ENCODE results near the gene SH3D19.
A peak's percentile ranks its signal among the peaks of the same experiment; 100 is the strongest.

SH3D19 gene, protein sequence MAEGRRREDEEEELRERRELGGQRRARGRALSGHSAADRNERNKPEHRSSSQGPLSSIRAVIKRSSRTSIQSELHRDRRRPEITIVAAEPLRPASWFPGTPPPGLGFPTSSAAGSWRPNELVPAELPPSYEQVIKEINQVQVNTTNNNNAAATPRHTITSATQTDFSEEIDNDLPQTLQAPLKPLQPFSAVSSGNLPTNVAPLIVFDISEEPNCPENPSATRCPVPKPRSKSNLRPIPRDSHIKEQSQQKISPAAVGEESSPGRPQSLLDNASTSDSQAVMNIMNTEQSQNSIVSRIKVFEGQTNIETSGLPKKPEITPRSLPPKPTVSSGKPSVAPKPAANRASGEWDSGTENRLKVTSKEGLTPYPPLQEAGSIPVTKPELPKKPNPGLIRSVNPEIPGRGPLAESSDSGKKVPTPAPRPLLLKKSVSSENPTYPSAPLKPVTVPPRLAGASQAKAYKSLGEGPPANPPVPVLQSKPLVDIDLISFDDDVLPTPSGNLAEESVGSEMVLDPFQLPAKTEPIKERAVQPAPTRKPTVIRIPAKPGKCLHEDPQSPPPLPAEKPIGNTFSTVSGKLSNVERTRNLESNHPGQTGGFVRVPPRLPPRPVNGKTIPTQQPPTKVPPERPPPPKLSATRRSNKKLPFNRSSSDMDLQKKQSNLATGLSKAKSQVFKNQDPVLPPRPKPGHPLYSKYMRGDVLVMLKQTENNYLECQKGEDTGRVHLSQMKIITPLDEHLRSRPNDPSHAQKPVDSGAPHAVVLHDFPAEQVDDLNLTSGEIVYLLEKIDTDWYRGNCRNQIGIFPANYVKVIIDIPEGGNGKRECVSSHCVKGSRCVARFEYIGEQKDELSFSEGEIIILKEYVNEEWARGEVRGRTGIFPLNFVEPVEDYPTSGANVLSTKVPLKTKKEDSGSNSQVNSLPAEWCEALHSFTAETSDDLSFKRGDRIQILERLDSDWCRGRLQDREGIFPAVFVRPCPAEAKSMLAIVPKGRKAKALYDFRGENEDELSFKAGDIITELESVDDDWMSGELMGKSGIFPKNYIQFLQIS

DNA sequence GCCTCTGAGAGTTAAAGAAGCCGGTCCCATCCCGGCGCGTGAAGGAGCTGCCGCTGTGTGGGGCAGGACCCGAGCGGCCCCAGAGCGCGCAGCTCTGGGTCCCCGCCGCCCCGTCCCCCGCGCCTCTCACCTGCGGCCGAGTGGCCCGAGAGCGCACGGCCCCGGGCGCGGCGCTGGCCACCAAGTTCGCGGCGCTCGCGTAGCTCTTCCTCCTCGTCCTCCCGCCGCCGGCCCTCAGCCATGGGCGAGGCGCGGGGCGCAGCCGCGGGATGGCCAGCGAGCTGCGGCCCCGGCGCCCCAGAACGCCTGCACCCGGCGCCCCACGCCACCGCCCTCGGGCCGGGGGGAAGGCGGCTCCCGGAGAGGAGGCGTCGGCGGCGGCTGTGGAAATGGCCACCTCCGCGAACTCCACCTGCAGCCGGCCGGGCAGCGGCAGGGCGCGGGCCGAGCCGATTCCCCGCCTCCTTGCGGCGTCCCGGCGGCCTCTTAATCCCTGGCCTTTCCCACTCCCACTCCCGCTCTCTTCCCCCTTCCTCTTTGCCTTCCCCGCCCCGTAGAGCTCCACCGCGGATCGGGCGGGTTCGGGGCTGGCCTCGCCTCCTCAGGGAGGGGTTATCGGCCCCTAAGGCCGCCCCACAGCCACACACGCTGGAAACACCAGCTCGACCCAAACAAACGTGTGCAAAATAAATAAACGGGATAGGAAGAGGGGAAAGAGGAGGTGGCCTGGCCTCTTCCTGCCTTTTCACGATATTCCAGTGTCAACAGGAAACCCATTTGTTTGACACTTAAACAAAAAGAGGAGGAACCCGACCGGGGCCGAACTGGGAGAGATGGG is at the start of gene SH3D19:
TSS of gene SH3D19 (minus strand) at position 495 of the 838 bp plus-strand sequence. CDS start at position 242, 253 bp downstream.
- peak within 1 kb of the TSS; percentile 72 for H3K4me3 ChIP-seq (ENCODE audit: low read depth, low read length)

DNA sequence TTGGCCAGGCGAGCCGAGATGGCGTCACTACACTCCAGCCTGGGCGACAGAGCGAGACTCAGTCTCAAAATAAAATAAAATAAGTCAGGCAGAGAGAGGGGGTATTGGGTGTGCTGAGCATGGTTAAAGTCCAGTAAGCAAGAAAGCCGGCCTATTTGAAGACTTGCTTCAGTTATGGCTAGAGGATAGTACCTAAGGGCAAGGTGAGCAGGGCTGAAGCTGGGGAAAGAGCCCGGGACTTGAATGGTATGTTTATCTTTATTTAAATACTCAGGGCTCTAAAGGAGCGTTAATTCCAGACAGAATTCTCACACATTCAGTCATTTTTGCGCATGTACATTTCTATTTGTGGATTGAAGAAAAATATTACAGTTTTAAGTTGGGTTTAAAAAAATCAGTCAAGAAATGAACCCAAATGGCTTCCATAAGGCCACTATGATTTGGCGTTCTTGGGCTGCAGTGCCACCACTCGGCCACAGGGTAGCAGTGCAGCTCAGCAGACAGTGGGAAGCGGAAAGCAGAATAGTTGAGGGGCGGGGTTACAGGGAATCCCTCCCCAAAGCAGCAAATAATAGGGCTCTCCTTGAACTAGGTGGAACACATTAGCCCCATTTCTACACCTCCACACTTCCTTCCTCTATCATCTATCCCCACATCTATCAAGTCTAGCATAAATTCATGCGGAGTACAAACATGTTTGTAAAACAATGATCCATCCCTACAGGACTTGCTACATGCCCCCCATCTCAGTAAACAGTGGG is 37.2 kb upstream of the SH3D19 start:
- H3K4me3 ChIP-seq (ENCODE audit: low read depth, low read length) = no peak overlapping the region
- TF ChIP-seq, protein P1, sequence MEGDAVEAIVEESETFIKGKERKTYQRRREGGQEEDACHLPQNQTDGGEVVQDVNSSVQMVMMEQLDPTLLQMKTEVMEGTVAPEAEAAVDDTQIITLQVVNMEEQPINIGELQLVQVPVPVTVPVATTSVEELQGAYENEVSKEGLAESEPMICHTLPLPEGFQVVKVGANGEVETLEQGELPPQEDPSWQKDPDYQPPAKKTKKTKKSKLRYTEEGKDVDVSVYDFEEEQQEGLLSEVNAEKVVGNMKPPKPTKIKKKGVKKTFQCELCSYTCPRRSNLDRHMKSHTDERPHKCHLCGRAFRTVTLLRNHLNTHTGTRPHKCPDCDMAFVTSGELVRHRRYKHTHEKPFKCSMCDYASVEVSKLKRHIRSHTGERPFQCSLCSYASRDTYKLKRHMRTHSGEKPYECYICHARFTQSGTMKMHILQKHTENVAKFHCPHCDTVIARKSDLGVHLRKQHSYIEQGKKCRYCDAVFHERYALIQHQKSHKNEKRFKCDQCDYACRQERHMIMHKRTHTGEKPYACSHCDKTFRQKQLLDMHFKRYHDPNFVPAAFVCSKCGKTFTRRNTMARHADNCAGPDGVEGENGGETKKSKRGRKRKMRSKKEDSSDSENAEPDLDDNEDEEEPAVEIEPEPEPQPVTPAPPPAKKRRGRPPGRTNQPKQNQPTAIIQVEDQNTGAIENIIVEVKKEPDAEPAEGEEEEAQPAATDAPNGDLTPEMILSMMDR (IDR thresholded peaks at IDR 0.05; ENCODE audit: low read depth, low read length) = peak; percentile 99

More for the DNA sequence above, at the start of gene SH3D19:
- TF ChIP-seq, protein P1 (IDR thresholded peaks at IDR 0.05; ENCODE audit: low read depth, low read length) = no peak

DNA sequence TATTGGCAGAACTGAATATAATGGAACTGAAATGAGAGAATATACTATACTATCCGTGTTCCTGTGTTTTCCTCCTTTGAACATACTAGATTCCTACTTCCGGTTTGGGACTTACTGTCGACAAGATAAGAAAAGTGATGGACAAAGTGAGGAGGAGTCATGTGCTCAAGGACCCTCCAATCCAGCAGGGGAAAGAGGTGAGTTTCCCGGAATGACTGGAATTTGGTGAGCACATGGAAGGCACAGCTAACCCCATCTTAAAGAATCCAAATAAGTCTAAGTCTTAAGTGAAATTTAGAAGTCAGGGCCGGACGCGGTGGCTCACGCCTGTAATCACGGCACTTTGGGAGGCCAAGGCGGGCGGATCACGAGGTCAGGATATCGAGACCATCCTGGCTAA is 36.6 kb upstream of the SH3D19 start:
- TF ChIP-seq, protein P1 (IDR thresholded peaks at IDR 0.05; ENCODE audit: low read depth, low read length) = no peak
- no peak overlapping the region for H3K4me3 ChIP-seq (ENCODE audit: low read depth, low read length)

DNA sequence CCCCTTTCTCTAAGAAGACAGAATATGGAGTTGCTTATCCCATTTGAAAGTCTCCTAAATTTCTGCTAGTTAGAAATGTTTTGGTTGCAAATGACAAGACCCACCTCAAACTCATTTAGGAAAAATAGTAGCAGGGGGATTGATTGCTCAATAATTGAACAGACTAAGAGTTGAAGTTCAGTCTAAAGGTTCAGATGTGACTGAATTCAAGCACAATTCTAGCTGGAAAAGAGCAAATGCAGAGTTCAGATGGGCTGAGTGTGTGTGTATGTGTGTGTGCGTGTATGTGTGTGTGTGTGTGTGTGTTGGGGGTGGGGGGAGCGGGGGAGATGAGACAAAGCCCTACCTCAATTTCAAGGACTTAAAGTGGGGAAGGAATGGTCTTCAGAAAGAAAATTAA is 35.7 kb upstream of the SH3D19 start:
- H3K4me3 ChIP-seq (ENCODE audit: low read depth, low read length) = no peak overlapping the region
- TF ChIP-seq, protein P1 (IDR thresholded peaks at IDR 0.05; ENCODE audit: low read depth, low read length) = no peak

DNA sequence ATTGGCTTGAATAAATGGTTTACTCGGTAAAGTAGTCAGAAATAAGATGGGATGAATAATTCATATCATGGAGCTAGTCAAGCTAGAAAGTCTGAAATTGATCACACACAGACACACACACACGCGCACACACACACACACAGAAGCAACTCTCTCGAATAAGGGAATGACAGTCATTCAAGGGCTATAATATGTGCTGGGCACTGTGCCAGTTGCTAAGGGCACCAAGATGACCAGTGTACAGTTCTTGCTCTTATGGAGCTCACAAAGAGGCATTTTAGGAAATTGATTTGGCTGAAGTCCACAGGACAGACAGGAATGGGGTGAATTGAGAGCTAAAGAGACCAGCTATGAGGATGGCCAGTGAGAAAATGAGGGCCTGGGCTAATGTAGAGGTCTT is 34.2 kb upstream of the SH3D19 start:
- TF ChIP-seq, protein P1 (IDR thresholded peaks at IDR 0.05; ENCODE audit: low read depth, low read length) = no peak

DNA sequence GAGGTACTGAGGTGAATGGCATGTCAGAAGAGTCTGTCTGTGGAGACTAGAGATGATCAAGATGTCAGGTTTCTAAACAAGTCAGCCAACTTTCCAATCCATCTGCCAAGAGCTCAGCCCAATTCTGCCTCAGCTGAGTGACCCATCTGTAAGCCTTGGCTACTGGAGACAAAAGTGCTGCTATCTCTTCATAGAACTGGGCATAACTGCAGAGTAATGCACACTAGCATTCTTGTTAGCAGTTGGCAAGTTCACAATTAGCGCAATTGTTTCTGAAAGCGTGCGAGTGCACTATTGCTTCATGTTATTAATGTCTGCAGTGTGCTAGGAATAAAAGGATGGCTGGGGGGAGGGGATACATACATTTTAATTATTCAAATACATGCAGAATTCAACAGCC is 32.9 kb upstream of the SH3D19 start:
- TF ChIP-seq, protein P1 (IDR thresholded peaks at IDR 0.05; ENCODE audit: low read depth, low read length) = no peak
- H3K4me3 ChIP-seq (ENCODE audit: low read depth, low read length) = no peak overlapping the region

More for the DNA sequence above, 34.2 kb upstream of the SH3D19 start:
- H3K4me3 ChIP-seq (ENCODE audit: low read depth, low read length) = no peak overlapping the region

Measured in WI38 (cell line).